ENCODE results near the gene RCBTB2. TPM values are rescaled to one million over a fixed set of nuclear protein-coding genes. Genes with fewer than 3 reads are reported as not detected.

Gene RCBTB2
- total RNA-seq, 2 experiments from 2014 or later = 17.0 to 22.5 TPM

- CTCF ChIA-PET = interaction anchor here (0.7 to 1.4 kb wide), 4 partner anchors 11 to 73 kb away, joined by 3 to 4 read pairs (median 4); no protein-coding TSS in a partner anchor
- H3K27ac Mint-ChIP-seq = peak overlapping the region; percentile 98
Measured at GRCh38 chr13:48507021-48507420, 25.9 kb downstream of the RCBTB2 start.

GRCh38 chr13:48506092-48506701 lies 26.7 kb downstream of the RCBTB2 start:
- peak overlapping the region; percentile 98 for H3K27ac Mint-ChIP-seq
- DNase-seq (no peak), ATAC-seq (no peak)
- H3K9me3 Mint-ChIP-seq (ENCODE audit: low read depth) = no peaks in the 10 kb centered on the region
- peaks cover 68% of the 10 kb centered on the region for H3K36me3 Mint-ChIP-seq
- CTCF ChIA-PET = interaction anchor here (1.0 to 2.8 kb wide), 7 partner anchors 10 to 78 kb away, joined by 3 to 19 read pairs (median 3); no protein-coding TSS in a partner anchor
- peaks cover 79% of the 10 kb centered on the region for H3K4me1 Mint-ChIP-seq
- H3K4me3 Mint-ChIP-seq = peak overlapping the region; percentile 7
- H3K27me3 Mint-ChIP-seq = no peaks in the 10 kb centered on the region

More at GRCh38 chr13:48507021-48507420, 25.9 kb downstream of the RCBTB2 start:
- H3K4me3 Mint-ChIP-seq = no peak overlapping the region
- no peak for DNase-seq
- H3K9me3 Mint-ChIP-seq (ENCODE audit: low read depth) = no peaks in the 10 kb centered on the region
- no peaks in the 10 kb centered on the region for H3K27me3 Mint-ChIP-seq
- peaks cover 73% of the 10 kb centered on the region for H3K4me1 Mint-ChIP-seq
- peaks cover 68% of the 10 kb centered on the region for H3K36me3 Mint-ChIP-seq
- ATAC-seq = no peak

GRCh38 chr13:48505597-48506091 lies 27.2 kb downstream of the RCBTB2 start:
- ATAC-seq (peak; percentile 83), DNase-seq (peak; percentile 83)
- Mint-ChIP-seq H3K27me3 (no peaks in the 10 kb centered on the region), H3K36me3 (peaks cover 71% of the 10 kb centered on the region), H3K27ac (peak overlapping the region; percentile 98), H3K9me3 (ENCODE audit: low read depth) (no peaks in the 10 kb centered on the region), H3K4me3 (peak overlapping the region; percentile 7), H3K4me1 (peaks cover 83% of the 10 kb centered on the region)
- CTCF ChIA-PET = interaction anchor here (1.0 to 2.8 kb wide), 8 partner anchors 10 to 79 kb away, joined by 3 to 19 read pairs (median 4); no protein-coding TSS in a partner anchor

GRCh38 chr13:48505012-48505411 lies 27.9 kb downstream of the RCBTB2 start:
- DNase-seq = peak; percentile 55
- peaks cover 73% of the 10 kb centered on the region for H3K36me3 Mint-ChIP-seq

GRCh38 chr13:48504606-48505005 lies 28.3 kb downstream of the RCBTB2 start:
- H3K9me3 Mint-ChIP-seq (ENCODE audit: low read depth) = no peaks in the 10 kb centered on the region
- CTCF ChIA-PET = interaction anchor here (0.8 to 2.8 kb wide), 7 partner anchors 9 to 76 kb away, joined by 3 to 19 read pairs (median 5); no protein-coding TSS in a partner anchor
- H3K4me3 Mint-ChIP-seq = no peak overlapping the region
- H3K27ac Mint-ChIP-seq = peak overlapping the region; percentile 98
- no peak for DNase-seq
- peaks cover 74% of the 10 kb centered on the region for H3K36me3 Mint-ChIP-seq
- H3K4me1 Mint-ChIP-seq = peaks cover 81% of the 10 kb centered on the region
- H3K27me3 Mint-ChIP-seq = no peaks in the 10 kb centered on the region
- ATAC-seq = no peak

More at GRCh38 chr13:48505012-48505411, 27.9 kb downstream of the RCBTB2 start:
- peak overlapping the region; percentile 14 for H3K4me3 Mint-ChIP-seq
- no peaks in the 10 kb centered on the region for H3K27me3 Mint-ChIP-seq
- peak; percentile 46 for ATAC-seq
- no peaks in the 10 kb centered on the region for H3K9me3 Mint-ChIP-seq (ENCODE audit: low read depth)
- CTCF ChIA-PET = interaction anchor here (0.8 to 2.8 kb wide), 10 partner anchors 9 to 80 kb away, joined by 3 to 19 read pairs (median 3); no protein-coding TSS in a partner anchor
- peak overlapping the region; percentile 98 for H3K27ac Mint-ChIP-seq
- peaks cover 81% of the 10 kb centered on the region for H3K4me1 Mint-ChIP-seq

GRCh38 chr13:48502601-48503319 lies 30.1 kb downstream of the RCBTB2 start:
- CTCF ChIA-PET = no interaction called here
- Mint-ChIP-seq H3K4me1 (peaks cover 90% of the 10 kb centered on the region), H3K27ac (no peak overlapping the region), H3K27me3 (no peaks in the 10 kb centered on the region), H3K36me3 (peaks cover 75% of the 10 kb centered on the region), H3K4me3 (no peak overlapping the region), H3K9me3 (ENCODE audit: low read depth) (no peaks in the 10 kb centered on the region)
- DNase-seq (no peak), ATAC-seq (no peak)

GRCh38 chr13:48501705-48502104 lies 31.2 kb downstream of the RCBTB2 start:
- Mint-ChIP-seq H3K4me1 (peaks cover 91% of the 10 kb centered on the region), H3K27ac (peak overlapping the region; percentile 41)

GRCh38 chr13:48500652-48501197 lies 32.2 kb downstream of the RCBTB2 start:
- peaks cover 62% of the 10 kb centered on the region for H3K36me3 Mint-ChIP-seq
- H3K4me3 Mint-ChIP-seq = no peak overlapping the region
- CTCF ChIA-PET = interaction anchor here (0.9 to 1.4 kb wide), 3 partner anchors 9 to 72 kb away, joined by 3 read pairs; partner anchors contain the start of gene RCBTB2
- H3K27me3 Mint-ChIP-seq = no peaks in the 10 kb centered on the region
- ATAC-seq (no peak), DNase-seq (no peak)
- no peaks in the 10 kb centered on the region for H3K9me3 Mint-ChIP-seq (ENCODE audit: low read depth)
- H3K27ac Mint-ChIP-seq = no peak overlapping the region
- H3K4me1 Mint-ChIP-seq = peaks cover 90% of the 10 kb centered on the region

More at GRCh38 chr13:48501705-48502104, 31.2 kb downstream of the RCBTB2 start:
- ATAC-seq = no peak
- H3K4me3 Mint-ChIP-seq = no peak overlapping the region
- H3K27me3 Mint-ChIP-seq = no peaks in the 10 kb centered on the region
- peaks cover 68% of the 10 kb centered on the region for H3K36me3 Mint-ChIP-seq
- no peaks in the 10 kb centered on the region for H3K9me3 Mint-ChIP-seq (ENCODE audit: low read depth)
- CTCF ChIA-PET = interaction anchor here (1.4 kb wide), 1 partner anchor 10 kb away, joined by 3 read pairs; no protein-coding TSS in a partner anchor
- no peak for DNase-seq

GRCh38 chr13:48497669-48498068 lies 35.2 kb downstream of the RCBTB2 start:
- no peak for DNase-seq
- no peak for ATAC-seq
- CTCF ChIA-PET = interaction anchor here (1.6 to 4.1 kb wide), 3 partner anchors 8 to 163 kb away, joined by 3 to 19 read pairs (median 5); partner anchors contain the start of gene RCBTB2
- no peaks in the 10 kb centered on the region for H3K9me3 Mint-ChIP-seq (ENCODE audit: low read depth)
- H3K27me3 Mint-ChIP-seq = no peaks in the 10 kb centered on the region
- no peak overlapping the region for H3K4me3 Mint-ChIP-seq
- H3K36me3 Mint-ChIP-seq = peaks cover 38% of the 10 kb centered on the region
- H3K4me1 Mint-ChIP-seq = peaks cover 72% of the 10 kb centered on the region
- H3K27ac Mint-ChIP-seq = peak overlapping the region; percentile 16

- H3K4me3 Mint-ChIP-seq = peak overlapping the region; percentile 48
- peaks cover 32% of the 10 kb centered on the region for H3K36me3 Mint-ChIP-seq
- no peaks in the 10 kb centered on the region for H3K9me3 Mint-ChIP-seq (ENCODE audit: low read depth)
- H3K27ac Mint-ChIP-seq = peak overlapping the region; percentile 89
- DNase-seq (peak; percentile 89), ATAC-seq (peak; percentile 23)
- CTCF ChIA-PET = interaction anchor here (0.7 to 4.1 kb wide), 7 partner anchors 9 to 162 kb away, joined by 3 to 19 read pairs (median 3); partner anchors contain the start of gene RCBTB2
- no peaks in the 10 kb centered on the region for H3K27me3 Mint-ChIP-seq
- peaks cover 66% of the 10 kb centered on the region for H3K4me1 Mint-ChIP-seq
Measured at GRCh38 chr13:48496271-48497161, 36.4 kb downstream of the RCBTB2 start.

GRCh38 chr13:48494874-48495273 lies 38.0 kb downstream of the RCBTB2 start:
- Mint-ChIP-seq H3K27ac (peak overlapping the region; percentile 43), H3K9me3 (ENCODE audit: low read depth) (no peaks in the 10 kb centered on the region), H3K36me3 (peaks cover 33% of the 10 kb centered on the region), H3K27me3 (no peaks in the 10 kb centered on the region), H3K4me1 (peaks cover 64% of the 10 kb centered on the region), H3K4me3 (no peak overlapping the region)
- ATAC-seq = no peak
- CTCF ChIA-PET = interaction anchor here (0.8 to 4.4 kb wide), 9 partner anchors 10 to 400 kb away, joined by 3 to 32 read pairs (median 4); partner anchors contain the start of genes MED4 and RCBTB2
- DNase-seq = no peak

- no peaks in the 10 kb centered on the region for H3K9me3 Mint-ChIP-seq (ENCODE audit: low read depth)
- DNase-seq (no peak), ATAC-seq (no peak)
- peaks cover 34% of the 10 kb centered on the region for H3K36me3 Mint-ChIP-seq
- no peak overlapping the region for H3K27ac Mint-ChIP-seq
- H3K4me3 Mint-ChIP-seq = no peak overlapping the region
- H3K4me1 Mint-ChIP-seq = peaks cover 64% of the 10 kb centered on the region
- CTCF ChIA-PET = interaction anchor here (0.8 to 4.4 kb wide), 7 partner anchors 11 to 92 kb away, joined by 3 to 32 read pairs (median 9); partner anchors contain the start of gene RCBTB2
- no peaks in the 10 kb centered on the region for H3K27me3 Mint-ChIP-seq
Measured at GRCh38 chr13:48493851-48494250, 39.0 kb downstream of the RCBTB2 start.

Data from activated CD8-positive, alpha-beta memory T cell treated with anti-CD3 and anti-CD28 coated beads, Interleukin-2, amount 10 ng/mL, durations not matched to agents 7 days and 5 days (primary cell).